Adrenal gland (tissue), 5 donors: Measurements from ENCODE around the gene CGNL1.

ENCODE experiments used
- CTCF ChIP-seq, 6 experiments: fragments of 450-650 bp in 4 of 6; fragments of 200-600 bp in 2 of 6; sonication (generic) in 1 of 6; IDR thresholded peaks; 1 replicate in 5 of 6; 2 replicates in 1 of 6; pipeline versions ENCODE4 v1.5.1 to v1.8.0; 2016 to 2021; ENCODE audit warnings: antibody characterized with exemption in 6 of 6, mild to moderate bottlenecking in 2 of 6, moderate library complexity in 1 of 6
- POLR2A ChIP-seq, 2 donors: fragments of 450-650 bp; IDR thresholded peaks; one replicate each; pipeline ENCODE4 v1.6.1; 2017; ENCODE audit warnings: antibody characterized with exemption in 2 of 2, mild to moderate bottlenecking in 2 of 2, moderate library complexity in 1 of 2
- donor health status: DM: no; HTN: no; CAD: no.

- TF ChIP-seq CTCF (IDR thresholded peaks at IDR 0.05) (no peak), POLR2A (IDR thresholded peaks at IDR 0.05) (no peak)
Observed at GRCh38 chr15:57446393-57446792, 70.1 kb downstream of the CGNL1 start.
